Activated T-cell treated with anti-CD3 and anti-CD28 coated beads for 4 hours (primary cell): ENCODE data around the gene NHSL2.
"Not testable (repeated sequence)": the region's sequence is repeated elsewhere in the genome, so short reads cannot be mapped to it uniquely, and the experiment has no call there.

Experiments
- DNase-seq: peaks from one replicate; pipeline ENCODE4 v3.0.0-alpha.2; 2020

NHSL2 gene

DNA sequence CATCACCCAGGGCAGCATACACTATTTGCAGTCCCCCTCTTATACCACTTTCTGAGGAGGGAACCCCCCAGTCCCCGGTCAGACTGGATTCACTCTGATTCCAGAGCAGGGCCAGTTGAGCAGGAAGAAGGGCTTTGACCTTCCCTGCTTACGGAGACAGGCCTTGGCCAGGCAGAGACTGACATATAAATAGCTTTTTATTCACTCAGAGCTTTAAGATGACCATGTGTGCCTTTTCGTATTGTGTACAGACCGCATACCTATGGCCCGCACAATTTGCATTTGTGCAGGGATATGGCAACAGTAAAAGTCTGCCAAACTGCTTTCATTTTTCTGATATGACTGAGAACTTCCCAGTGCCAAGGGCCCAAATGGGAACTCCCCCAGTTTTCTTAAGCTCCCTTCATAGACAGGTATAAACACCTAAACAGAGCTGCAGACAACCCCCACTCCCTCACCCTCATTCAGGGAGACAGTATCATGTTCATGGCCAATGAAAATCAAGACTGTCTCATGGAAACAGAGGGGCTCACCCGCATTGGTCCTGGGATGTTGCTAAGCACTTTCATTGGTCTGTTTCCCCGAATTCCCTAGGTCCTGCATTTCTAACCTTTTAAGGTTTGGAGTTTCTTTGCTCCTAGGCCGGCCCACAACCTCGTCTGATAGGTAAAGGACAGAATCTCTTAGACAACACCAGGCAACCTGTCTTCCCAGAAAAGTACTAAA, 135.1 kb downstream of the NHSL2 start:
- DNase-seq = no peak

DNA sequence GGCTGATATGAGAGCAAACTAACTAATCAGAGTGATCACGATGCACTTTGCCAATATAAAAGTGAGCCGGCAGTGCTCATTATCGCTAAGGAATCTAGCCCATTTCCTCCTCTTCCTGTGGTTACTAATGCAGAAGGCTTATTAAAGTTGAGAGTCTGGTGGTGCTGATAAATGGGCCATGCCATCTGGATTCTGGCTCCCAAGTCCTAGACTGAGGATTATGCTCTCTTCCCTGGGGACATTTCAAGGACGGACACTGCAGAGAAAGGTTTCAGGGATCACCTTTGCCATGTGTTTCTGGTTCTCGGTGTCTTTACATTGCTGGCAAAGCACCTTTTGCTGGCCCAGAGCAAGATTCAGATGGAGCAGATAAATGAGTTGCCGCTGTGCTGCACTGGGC, 135.8 kb downstream of the NHSL2 start:
- no peak for DNase-seq

DNA sequence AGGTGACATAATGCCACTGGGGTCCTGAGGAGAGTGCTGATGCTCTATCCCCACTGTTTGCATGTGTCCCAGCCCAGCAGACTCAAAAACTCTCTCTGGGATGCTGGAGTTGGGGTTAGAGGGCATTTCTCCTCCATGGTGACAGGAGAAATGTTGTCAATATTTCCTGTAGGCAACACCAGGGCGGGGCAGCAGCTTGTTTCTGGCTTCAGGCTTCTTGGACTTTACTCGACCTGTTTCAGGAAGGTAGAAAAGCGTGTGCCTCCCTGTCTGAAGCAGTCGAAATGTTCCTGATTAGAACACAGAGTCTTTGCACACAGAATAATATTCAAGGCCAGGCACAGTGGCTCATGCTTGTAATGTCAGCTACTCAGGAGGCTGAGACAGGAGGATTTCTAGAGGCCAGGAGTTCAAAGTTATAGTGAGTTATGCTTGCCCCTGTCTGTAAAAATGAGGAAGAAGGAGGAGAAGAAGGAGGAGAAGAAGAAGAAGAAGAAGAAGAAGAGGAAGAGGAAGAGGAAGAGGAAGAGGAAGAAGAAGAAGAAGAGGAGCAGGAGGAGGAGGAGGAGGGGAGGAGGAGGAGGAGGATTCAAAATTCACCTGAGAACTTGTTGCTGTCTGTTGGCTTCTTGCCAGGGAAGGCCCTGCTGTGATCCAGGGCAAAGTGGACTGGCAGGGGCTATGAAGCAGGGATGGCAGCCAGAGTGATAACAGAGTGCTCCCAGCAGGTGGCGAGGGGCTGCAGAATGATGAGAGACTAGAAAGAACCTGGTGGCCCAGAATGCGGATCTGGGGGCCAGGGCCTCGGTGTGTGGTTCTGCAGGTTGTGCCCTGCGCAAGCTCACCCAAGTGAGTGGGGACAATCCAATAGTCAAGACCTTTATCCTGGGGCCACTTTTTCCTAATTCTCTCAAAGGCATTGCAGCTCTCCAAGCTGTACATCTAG, 138.1 kb downstream of the NHSL2 start:
- DNase-seq = no peak

DNA sequence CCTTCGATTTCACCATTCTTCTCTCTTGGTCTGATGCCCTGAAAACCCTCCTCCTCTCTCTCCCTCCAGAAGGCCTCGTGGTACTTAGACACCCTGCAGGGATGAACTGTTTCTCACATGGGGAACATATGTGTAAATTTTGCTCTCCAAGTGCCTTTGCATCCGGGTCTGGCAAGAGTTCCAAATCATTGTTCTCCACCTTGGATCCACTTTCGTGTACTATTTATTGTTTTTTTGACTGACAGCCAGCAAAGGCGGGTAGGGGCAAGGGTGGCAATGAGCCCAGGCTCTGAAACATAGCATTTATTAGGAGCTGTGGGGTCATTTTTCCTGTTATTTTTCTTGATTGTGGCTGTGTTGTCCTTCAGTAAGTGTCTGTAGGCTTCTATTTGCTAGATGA, 139.4 kb downstream of the NHSL2 start:
- DNase-seq = no peak

DNA sequence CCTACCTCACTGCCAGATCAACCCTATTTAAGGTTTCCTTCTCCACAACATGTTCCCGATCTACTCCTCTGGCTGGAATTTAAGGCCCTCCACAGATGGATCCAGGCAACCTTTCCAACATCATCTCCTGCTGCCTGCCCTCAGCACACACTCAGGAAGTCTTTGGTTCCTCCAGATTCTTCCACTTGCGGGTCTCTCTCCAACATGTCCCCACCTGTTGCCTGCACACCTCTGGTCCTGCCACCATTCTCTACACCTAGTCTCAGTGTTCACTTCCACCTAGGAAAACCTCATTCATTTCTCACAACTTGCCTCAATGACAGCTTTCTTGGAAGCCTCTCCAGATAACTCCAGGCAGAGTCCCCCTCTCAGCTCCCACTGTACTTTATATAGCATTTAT, 140.9 kb downstream of the NHSL2 start:
- DNase-seq = no peak

DNA sequence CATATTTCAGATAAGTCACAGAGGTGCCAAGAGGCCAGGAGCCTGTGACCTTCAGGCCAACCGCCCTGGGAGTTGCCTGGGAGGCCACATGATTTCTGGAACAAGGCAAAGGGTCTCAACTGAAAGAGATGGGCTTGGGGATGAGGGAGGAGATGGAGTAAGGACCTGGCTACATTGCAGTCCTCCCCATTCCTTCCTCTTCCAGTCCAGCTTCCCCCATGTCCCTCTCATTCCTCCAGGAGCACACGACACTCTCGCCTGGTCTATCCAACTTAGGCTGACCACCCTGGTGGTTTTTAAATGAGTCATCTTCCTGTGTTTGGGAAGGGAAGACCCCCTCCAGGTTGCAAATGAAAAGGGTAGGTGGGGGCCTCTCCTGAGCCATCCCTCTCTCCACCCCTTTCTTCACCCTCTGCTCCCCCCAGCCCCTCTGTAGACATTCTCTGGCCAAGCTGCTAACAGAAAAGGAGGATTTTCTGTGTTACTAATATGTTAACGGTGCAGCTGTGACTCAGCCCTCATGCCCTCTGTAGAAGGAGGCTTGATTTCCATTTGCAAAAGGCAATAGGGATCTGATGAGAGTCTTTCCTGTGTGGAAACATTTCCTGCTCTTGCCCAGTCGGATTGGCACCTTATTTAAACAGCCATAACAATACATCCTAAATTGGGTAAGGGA, 141.9 kb downstream of the NHSL2 start:
- no peak for DNase-seq

DNA sequence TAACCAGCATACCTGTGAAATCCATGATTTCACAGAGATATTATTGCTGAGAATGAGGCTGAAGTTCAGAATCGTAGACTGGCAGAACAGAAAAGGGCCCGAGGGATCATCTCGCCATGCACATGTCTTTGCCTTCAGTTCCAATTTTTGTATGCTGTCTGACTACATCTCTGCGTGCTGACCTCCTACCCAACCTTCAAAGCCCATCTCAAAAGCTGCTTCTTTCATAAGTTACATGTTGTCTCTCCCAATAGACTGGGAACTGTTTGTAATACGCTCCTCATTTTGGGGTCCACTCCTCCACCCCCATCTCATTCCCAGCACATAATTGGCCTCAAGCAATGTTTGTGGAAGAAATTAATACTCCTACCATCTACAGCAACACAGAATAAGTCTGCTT, 142.9 kb downstream of the NHSL2 start:
- DNase-seq = no peak

DNA sequence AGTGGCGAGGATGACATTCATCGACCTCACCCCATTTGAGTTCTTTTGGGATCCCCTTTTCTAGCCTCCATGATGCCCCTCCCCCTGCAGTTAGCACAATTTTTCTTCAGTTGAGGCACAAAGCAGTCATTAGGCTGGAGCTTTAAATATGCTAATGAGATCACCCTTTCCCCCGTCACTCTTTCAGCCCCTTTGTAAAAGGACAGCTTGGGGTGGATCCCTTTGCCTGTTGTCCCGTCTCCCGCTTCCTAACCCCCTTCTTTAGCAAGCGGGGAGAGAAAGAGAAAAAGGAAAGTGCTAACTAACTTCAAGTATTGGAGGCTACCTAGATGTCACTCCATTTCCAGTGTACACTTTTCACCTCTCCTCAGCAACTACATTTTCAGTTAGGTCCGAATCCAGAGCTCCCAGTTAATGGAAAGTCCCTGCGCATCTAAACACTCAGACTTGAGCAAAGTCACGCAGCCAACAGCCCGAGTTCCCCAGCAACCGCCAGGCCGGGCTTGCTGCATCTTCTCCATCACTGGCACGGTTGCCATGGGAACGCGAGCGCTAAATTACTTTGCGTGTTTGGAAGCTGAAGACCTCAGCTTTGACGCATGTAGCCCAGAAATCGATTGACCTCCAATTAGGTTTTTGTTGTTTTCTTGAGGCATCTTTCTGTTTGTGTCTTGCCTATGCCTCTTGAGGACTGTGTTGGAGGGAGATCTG, 144.3 kb downstream of the NHSL2 start:
- no peak for DNase-seq

DNA sequence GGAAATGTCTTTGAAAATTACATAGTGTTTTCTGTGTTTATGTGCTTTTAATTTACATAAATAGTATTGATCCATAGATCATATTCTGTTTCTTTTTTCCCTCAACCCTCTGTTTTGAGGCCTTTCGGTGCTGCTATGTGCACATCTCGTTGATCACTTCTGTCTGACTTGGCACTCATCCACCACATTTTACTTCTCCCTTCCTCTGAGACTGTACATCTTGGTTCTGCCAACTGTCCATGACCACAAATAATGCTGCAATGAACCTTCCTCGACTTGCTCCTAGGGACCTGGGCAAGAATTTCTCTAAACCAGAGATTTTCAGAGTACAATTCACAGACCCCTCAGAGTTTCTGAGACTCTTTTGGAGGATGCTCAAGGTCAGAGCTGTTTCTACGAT, 146.7 kb downstream of the NHSL2 start:
- DNase-seq = no peak

DNA sequence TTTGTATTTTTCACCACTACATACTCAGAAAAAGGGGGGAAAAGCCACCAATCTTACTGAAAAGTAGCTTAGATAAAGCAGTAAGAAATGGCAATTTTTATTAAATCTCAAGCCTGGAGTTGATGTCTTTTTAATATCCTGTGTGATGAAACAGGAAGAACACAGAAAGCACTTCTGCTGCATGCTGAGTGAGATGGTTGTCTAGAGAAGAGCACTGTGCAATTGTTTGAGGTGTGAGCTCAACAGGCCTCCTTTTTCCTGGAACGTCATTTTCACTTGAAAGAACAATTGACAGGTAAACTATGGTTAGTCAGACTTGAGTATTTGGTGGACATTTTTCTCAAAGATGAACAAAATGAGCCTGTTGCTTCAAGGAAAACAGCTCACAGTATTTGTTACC, 147.2 kb downstream of the NHSL2 start:
- DNase-seq = no peak

DNA sequence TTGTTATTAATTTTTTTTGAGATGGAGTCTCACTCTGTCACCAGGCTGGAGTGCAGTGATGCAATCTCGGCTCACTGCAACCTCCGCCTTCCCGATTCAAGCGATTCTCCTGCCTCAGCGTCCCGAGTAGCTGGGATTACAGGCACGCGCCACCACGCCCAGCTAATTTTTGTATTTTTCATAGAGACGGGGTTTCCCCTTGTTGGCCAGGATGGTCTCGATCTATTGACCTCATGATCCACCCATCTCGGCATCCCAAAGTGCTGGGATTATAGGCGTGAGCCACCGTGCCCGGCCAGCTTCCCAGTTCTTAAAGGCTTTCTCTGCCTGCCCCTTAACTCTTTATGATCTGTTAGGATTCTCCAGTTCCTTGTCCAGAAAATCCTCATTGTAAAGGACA, 147.7 kb downstream of the NHSL2 start:
- not testable (repeated sequence) for DNase-seq

DNA sequence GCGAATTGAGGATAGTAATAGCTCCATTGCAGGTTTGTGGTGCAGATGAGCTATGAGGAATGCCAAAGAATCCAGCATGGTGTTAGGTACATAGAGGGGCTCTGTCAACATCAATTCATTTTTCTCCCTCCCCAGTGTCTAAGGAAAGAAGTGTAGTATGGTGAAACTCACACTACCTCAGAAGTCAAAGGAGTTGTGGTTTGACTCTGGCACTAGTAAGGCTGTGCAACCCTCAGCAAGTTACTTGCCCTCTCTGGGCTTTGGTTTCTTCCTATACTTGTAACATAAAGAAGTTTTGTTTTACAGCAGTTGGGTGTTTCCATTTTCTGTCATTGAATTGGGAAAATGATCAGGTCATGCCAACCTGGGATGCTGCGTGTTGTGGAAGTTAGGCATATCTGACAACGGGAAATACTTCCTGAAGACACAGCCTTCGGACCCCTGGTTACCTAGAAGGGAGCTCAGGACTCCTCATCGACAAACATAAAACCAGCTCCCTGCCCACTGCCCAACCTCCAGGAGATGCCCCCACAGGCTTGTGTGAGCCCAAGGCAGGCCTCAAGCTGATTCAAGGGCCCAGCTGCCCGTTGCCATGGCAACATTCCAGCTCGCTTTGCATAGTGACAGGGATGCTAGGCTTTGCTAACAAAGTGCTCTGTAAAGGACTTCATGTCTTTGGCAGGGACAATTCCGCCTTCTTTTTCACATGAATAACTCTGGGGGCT, 149.7 kb downstream of the NHSL2 start:
- no peak for DNase-seq

DNA sequence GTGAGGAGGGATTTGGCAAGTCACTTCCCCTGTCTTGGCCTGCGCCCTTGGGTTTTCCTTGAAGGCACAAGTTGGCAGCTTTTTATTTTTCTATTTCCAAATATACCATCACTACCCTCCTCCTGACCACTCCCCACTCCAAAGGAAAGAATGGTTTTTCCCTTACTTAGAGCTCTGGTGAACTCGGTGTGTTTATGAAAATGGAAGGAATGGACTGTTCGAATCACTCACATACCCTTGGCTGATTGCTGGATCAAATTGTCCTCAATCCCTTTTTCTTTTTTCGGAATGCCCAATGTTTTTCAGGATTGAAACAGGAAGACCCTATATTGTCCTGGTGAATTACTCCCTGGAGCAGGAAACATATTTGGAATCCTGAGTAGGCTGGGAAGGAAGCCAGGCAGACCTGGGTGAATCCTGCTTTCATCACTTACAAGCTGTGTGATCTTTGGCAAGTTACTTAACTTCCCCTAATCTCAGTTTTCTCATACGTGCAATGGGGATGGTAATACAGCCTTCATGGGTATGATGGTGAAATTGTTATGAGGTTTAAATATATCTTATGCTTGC, 150.4 kb downstream of the NHSL2 start:
- DNase-seq = no peak

DNA sequence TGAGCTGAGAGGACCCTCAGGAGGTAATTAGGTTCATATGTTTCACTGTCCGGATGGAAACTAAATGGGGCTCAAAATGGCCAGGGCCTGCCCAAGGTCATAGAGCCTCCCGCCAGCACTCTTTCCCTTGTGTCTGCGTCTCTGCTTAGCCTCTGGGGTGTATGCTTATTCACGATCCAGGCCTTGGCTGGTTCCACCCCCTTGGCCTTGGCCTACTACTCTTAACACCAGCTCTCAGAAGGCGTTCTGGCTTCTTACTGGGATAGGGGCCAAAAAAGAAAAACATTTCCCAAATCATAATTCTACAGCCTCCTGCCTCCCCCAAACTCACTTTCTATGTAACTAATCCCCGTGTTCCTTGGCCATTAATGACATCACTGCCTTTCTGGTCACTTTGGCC, 152.3 kb downstream of the NHSL2 start:
- DNase-seq = no peak

DNA sequence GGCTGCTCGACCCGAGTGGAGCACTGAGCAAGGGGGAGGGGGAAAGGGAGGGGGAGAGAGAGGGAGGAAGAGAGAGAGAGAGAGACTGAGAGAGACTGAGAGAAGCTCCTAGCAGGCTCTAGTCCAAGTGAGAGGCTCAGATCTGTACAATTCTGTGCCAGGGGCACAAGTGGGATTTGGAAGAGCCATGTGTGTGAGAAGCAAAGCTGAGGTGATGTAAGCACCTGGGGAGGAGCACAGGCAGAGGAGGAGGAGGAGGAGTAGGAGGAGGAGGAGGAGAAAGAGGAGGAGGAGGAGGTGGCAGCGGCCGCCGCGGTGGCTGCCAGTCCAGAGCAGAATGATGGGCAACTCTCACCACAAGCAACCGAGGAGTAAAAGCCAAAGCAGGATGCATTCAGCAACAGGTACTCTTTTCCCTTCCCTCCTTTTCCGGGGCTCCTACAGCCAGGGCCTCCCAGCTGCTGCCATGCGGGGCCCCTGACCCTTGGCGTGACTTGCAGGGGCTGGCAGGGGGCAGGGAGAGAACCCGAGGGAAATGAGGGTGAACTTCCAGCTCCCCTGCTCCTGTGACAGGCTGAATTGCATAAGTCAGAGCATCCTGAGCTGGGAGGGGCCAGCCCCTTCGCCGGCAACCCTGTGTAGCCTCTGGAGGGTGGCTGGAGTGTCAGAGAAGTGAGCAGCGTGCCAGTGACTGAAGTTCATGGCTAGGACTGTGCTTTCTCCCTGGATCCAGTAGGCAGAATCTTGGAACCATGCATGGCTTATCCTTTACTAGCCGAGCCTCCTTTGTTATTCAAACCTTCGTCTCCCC, 158.9 kb downstream of the NHSL2 start:
- DNase-seq = no peak

DNA sequence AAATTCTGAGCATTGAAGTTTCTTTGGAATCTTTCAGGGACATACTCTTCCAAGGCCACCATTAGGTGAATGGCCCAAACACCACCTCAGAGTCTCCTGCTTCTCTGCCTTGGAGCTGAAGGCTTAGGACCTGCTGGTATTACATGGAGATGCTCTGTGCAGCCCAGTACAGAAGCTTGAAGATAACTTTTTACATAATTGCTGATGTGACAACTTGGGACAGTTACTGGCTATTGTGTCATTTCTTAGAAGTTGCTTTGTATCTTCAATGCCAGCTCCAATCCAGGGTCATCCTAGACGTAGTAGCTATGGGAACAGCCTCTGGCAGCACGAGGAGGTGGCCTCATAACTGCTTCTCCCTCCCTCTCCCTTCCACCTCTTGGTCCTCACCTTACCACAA, 160.6 kb downstream of the NHSL2 start:
- DNase-seq = no peak

DNA sequence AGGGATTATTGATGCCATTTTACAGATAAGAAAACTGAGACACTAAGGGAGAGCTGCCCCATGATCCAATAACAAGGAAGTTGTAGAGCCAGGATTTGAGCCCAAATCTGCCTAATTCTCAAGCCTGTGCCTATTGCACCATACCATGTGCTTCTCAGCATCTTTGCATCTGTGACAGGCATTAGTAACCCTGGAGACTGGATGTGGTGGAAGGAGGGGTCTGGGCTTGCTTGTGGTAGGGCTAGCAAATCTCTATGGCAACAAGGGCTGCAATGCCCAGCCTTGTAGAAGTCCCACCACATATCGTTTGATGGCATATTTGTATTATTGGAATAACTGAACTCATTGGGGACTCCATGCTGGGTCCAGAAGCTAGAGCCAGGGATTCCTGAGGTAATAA, 163.0 kb downstream of the NHSL2 start:
- DNase-seq = no peak

DNA sequence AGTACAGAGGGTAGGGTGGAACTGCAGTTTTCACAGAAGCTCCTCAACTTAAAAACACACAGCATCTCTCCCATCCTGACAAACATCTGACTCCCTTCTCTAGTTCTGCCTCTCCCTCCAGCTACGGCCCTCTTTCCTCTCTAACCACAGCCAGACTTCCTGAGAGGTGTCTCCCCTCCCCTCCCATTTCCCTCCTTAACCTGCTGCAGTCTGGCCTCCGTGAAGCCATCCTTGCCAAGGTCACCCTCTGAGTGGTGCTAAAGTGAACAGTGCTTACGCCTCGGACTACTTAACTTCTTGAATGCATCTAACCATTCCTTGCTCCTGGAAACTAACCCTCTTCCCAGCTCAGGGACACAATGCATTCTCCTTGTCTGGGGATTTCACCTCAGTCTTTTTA, 167.8 kb downstream of the NHSL2 start:
- no peak for DNase-seq

DNA sequence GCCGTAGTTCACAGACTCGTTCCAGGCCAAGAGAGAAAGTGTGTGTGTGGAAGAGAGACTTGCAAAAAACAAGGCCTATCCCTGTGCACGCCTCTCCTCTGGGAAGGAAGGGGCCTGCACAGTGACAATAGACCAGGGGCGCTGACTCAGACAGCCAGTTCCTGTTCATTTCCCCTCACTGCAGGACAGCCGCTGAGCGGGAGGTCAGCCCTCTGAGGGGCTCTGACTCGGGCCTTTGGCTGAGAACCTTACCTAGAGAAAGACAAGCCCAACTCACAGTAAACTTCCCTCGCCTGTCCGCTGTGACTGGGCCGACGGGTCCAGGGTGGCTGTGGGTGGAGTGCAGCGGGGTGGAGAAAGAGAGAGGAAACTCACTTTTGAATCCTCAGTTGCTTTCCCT, 169.0 kb downstream of the NHSL2 start:
- DNase-seq = no peak

DNA sequence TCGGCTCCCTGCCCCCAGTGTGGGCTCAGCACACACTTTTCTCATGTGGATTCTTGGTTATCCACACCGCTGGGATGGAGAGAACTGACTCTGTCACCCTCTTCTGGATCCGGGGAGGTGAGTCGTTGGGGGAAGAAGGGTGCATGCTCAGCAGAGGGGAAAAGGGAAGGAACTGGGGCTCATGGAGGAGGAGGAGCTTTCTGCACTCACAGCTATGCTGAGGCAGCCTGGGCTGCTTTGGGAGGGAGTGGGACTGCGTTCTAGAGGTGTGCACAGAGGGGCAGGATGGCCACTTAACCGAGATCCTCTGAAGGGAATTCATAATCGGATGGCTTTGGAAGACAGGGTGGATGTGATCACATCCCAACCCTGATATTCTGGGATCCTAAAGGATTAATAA, 169.5 kb downstream of the NHSL2 start:
- DNase-seq = no peak

DNA sequence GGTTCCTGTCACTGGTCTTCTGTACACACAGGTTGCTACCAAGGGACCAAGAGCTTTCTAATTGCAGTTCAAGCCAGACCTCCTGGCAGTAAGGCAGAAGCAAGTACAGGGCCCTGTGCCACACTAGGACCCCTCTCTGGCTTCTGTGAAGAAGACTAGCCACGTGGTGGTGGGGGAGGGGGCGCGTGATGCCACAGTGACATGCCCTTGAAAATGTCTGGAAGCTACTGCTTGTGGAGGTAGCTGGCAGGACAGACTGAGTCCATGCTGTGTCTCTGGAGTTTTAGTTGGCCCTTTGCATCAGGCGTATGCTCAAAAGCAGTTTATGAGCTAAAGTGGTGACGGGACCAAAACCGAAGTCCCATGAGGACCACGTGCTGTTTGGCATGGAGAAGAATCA, 170.2 kb downstream of the NHSL2 start:
- no peak for DNase-seq
